Measurements from ENCODE around the gene QSOX2. TPM values are rescaled to one million over a fixed set of nuclear protein-coding genes. Genes with fewer than 3 reads are reported as not detected.

Gene QSOX2
- total RNA-seq, 2 donors from 2014 or later, result 24.1 to 26.2 TPM

GRCh38 chr9:136174779-136175615 is 70.6 kb downstream of the QSOX2 start:
- no peak for DNase-seq (ENCODE audit: low spot score in 2 of 2)
- Mint-ChIP-seq H3K27ac (no peak overlapping the region), H3K9me3 (no peaks in the 10 kb centered on the region), H3K36me3 (no peaks in the 10 kb centered on the region)
- no peak for ATAC-seq

GRCh38 chr9:136173648-136174290 is 71.8 kb downstream of the QSOX2 start:
- DNase-seq (ENCODE audit: low spot score in 2 of 2), result no peak
- Mint-ChIP-seq H3K9me3 (no peaks in the 10 kb centered on the region), H3K36me3 (no peaks in the 10 kb centered on the region), H3K27ac (no peak overlapping the region)
- no peak for ATAC-seq

GRCh38 chr9:136172412-136173079 is 73.1 kb downstream of the QSOX2 start:
- no peaks in the 10 kb centered on the region for H3K36me3 Mint-ChIP-seq
- peak overlapping the region in 1 of 2 donors; percentile 50 for H3K27ac Mint-ChIP-seq
- DNase-seq (ENCODE audit: low spot score in 2 of 2) (no peak), ATAC-seq (no peak)
- H3K9me3 Mint-ChIP-seq, result no peaks in the 10 kb centered on the region

- peak overlapping the region in 1 of 2 donors; percentile 50 for H3K27ac Mint-ChIP-seq
- ATAC-seq (no peak), DNase-seq (ENCODE audit: low spot score in 2 of 2) (no peak)
- H3K9me3 Mint-ChIP-seq, result no peaks in the 10 kb centered on the region
- no peaks in the 10 kb centered on the region for H3K36me3 Mint-ChIP-seq
Observed at GRCh38 chr9:136171801-136172411, 73.7 kb downstream of the QSOX2 start.

- peak overlapping the region in 1 of 2 donors; percentile 69 for H3K27ac Mint-ChIP-seq
- ATAC-seq (no peak), DNase-seq (ENCODE audit: low spot score in 2 of 2) (no peak)
- H3K9me3 Mint-ChIP-seq, result no peaks in the 10 kb centered on the region
- no peaks in the 10 kb centered on the region for H3K36me3 Mint-ChIP-seq
Observed at GRCh38 chr9:136171009-136171800, 74.4 kb downstream of the QSOX2 start.

GRCh38 chr9:136170006-136170901 is 75.4 kb downstream of the QSOX2 start:
- DNase-seq (ENCODE audit: low spot score in 2 of 2) (peak in 1 of 2 donors; percentile 69), ATAC-seq (peak; percentile 85 to 87)
- Mint-ChIP-seq H3K36me3 (no peaks in the 10 kb centered on the region), H3K27ac (peak overlapping the region in 1 of 2 donors; percentile 69), H3K9me3 (no peaks in the 10 kb centered on the region)

GRCh38 chr9:136169495-136169894 is 76.1 kb downstream of the QSOX2 start:
- no peak overlapping the region for H3K27ac Mint-ChIP-seq
- no peaks in the 10 kb centered on the region for H3K36me3 Mint-ChIP-seq
- DNase-seq (ENCODE audit: low spot score in 2 of 2), result no peak

GRCh38 chr9:136163248-136163850 is 82.3 kb downstream of the QSOX2 start:
- peaks cover 3 to 4% of the 10 kb centered on the region in 2 donors for H3K9me3 Mint-ChIP-seq
- DNase-seq (ENCODE audit: low spot score in 2 of 2) (no peak), ATAC-seq (no peak)
- no peaks in the 10 kb centered on the region for H3K36me3 Mint-ChIP-seq
- H3K27ac Mint-ChIP-seq, result no peak overlapping the region

More at GRCh38 chr9:136169495-136169894, 76.1 kb downstream of the QSOX2 start:
- no peaks in the 10 kb centered on the region for H3K9me3 Mint-ChIP-seq
- no peak for ATAC-seq

GRCh38 chr9:136160995-136161610 is 84.5 kb downstream of the QSOX2 start:
- H3K9me3 Mint-ChIP-seq, result peaks cover 3 to 4% of the 10 kb centered on the region in 2 donors
- no peaks in the 10 kb centered on the region for H3K36me3 Mint-ChIP-seq
- H3K27ac Mint-ChIP-seq, result no peak overlapping the region
- ATAC-seq, result peak in 1 of 2 donors; percentile 33
- DNase-seq (ENCODE audit: low spot score in 2 of 2), result no peak

GRCh38 chr9:136160381-136160841 is 85.2 kb downstream of the QSOX2 start:
- DNase-seq (ENCODE audit: low spot score in 2 of 2) (no peak), ATAC-seq (no peak)
- peaks cover 3 to 4% of the 10 kb centered on the region in 2 donors for H3K9me3 Mint-ChIP-seq
- H3K27ac Mint-ChIP-seq, result no peak overlapping the region
- no peaks in the 10 kb centered on the region for H3K36me3 Mint-ChIP-seq

GRCh38 chr9:136159851-136160250 is 85.8 kb downstream of the QSOX2 start:
- H3K9me3 Mint-ChIP-seq, result peaks cover 3 to 4% of the 10 kb centered on the region in 2 donors
- DNase-seq (ENCODE audit: low spot score in 2 of 2) (no peak), ATAC-seq (no peak)
- no peak overlapping the region for H3K27ac Mint-ChIP-seq
- H3K36me3 Mint-ChIP-seq, result no peaks in the 10 kb centered on the region

GRCh38 chr9:136157477-136158265 is 87.9 kb downstream of the QSOX2 start:
- Mint-ChIP-seq H3K27ac (no peak overlapping the region), H3K9me3 (no peaks in the 10 kb centered on the region), H3K36me3 (no peaks in the 10 kb centered on the region)
- ATAC-seq (no peak), DNase-seq (ENCODE audit: low spot score in 2 of 2) (no peak)
